ENCODE data around the gene ARMC6. TPM values are rescaled to one million over a fixed set of nuclear protein-coding genes. Genes with fewer than 3 reads are reported as not detected.
"Not testable (repeated sequence)": the region's sequence is repeated elsewhere in the genome, so short reads cannot be mapped to it uniquely, and the experiment has no call there.

The ARMC6 gene
- total RNA-seq, 1 donor from 2014 or later: 34.6 TPM

DNA sequence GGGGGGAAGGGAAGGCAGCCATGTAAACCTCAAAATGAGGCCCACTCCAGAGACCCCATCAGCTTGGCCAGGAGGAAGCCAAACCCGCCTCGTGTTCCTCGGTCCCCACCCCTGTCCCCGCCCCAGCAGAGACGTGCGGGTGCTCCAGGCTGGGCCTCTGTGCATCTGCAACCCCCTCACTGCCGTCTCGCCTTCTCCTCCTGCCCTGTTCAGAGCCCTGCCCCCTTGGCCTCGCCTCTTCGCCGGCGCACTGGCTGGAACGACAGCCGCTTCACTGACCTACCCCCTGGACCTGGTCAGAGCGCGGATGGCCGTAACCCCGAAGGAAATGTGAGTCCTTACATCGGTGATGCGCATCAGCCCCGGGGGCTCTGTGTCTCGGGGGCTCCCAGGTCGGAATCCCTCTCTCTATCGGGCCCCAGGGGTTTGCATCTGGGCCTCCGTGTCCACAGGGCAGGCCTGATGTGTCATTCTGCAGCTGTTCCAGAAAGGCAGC lies 72.7 kb downstream of the ARMC6 start:
- DNase-seq (ENCODE audit: extremely low spot score, unreplicated experiment): no peak
- Mint-ChIP-seq H3K9me3 (no peaks in the 10 kb centered on the region), H3K36me3 (no peaks in the 10 kb centered on the region), H3K4me3 (peak overlapping the region; percentile 89), H3K27ac (peak overlapping the region; percentile 93), H3K4me1 (ENCODE audit: unreplicated experiment) (peaks cover 12% of the 10 kb centered on the region), H3K27me3 (peaks cover 9% of the 10 kb centered on the region)
- TF ChIP-seq, protein P1, sequence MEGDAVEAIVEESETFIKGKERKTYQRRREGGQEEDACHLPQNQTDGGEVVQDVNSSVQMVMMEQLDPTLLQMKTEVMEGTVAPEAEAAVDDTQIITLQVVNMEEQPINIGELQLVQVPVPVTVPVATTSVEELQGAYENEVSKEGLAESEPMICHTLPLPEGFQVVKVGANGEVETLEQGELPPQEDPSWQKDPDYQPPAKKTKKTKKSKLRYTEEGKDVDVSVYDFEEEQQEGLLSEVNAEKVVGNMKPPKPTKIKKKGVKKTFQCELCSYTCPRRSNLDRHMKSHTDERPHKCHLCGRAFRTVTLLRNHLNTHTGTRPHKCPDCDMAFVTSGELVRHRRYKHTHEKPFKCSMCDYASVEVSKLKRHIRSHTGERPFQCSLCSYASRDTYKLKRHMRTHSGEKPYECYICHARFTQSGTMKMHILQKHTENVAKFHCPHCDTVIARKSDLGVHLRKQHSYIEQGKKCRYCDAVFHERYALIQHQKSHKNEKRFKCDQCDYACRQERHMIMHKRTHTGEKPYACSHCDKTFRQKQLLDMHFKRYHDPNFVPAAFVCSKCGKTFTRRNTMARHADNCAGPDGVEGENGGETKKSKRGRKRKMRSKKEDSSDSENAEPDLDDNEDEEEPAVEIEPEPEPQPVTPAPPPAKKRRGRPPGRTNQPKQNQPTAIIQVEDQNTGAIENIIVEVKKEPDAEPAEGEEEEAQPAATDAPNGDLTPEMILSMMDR (conservative IDR thresholded peaks at IDR 0.05): peak; percentile 15

DNA sequence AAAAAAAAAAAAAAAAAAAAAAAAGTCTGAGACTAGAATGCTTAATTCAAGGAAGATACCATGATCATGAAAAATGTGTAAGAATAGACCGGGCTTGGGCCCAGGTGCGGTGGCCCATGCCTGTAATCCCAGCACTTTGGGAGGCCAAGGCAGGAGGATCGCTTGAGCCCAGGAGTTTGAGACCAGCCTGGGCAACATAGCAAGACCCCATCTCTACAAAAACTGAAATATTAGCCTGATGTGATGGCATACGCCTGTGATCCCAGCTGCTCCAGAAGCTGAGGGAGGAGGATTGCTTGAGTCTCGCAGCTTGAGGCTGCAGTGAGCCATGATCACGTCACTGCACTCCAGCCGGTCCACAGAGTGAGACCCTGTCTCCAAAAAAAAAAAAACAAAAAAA lies 73.5 kb downstream of the ARMC6 start:
- H3K27me3 Mint-ChIP-seq: peaks cover 12% of the 10 kb centered on the region
- H3K4me1 Mint-ChIP-seq (ENCODE audit: unreplicated experiment): peaks cover 12% of the 10 kb centered on the region
- H3K27ac Mint-ChIP-seq: peak overlapping the region; percentile 74

GRCh38 chr19:19107654-19108053 lies 74.3 kb downstream of the ARMC6 start:
- H3K27me3 Mint-ChIP-seq: peaks cover 15% of the 10 kb centered on the region
- H3K4me1 Mint-ChIP-seq (ENCODE audit: unreplicated experiment): peaks cover 12% of the 10 kb centered on the region
- peak overlapping the region; percentile 44 for H3K4me3 Mint-ChIP-seq
- H3K36me3 Mint-ChIP-seq: no peaks in the 10 kb centered on the region
- DNase-seq (ENCODE audit: extremely low spot score, unreplicated experiment): no peak
- peak overlapping the region; percentile 74 for H3K27ac Mint-ChIP-seq
- TF ChIP-seq, protein P1 (conservative IDR thresholded peaks at IDR 0.05): no peak
- no peaks in the 10 kb centered on the region for H3K9me3 Mint-ChIP-seq

More for the DNA sequence above, 73.5 kb downstream of the ARMC6 start:
- H3K4me3 Mint-ChIP-seq; H3K36me3 Mint-ChIP-seq; DNase-seq (ENCODE audit: extremely low spot score, unreplicated experiment); H3K9me3 Mint-ChIP-seq: not testable (repeated sequence)

Other genes starting within 250 kb of the ARMC6 start
- 0.12 and 0.43 TPM in 2 replicates for gene COMP, start 242.3 kb upstream of the ARMC6 start, total RNA-seq (ENCODE audit: low replicate concordance)
- 72.1 and 76.5 TPM in 2 replicates for gene UPF1, start 201.6 kb upstream of the ARMC6 start, total RNA-seq (ENCODE audit: low replicate concordance)
- gene CERS1, start 137.4 kb upstream of the ARMC6 start, total RNA-seq (ENCODE audit: low replicate concordance): 6.4 and 14.8 TPM in 2 replicates
- 171 and 213 TPM in 2 replicates for gene COPE, start 114.2 kb upstream of the ARMC6 start, total RNA-seq (ENCODE audit: low replicate concordance)
- 58.3 and 58.5 TPM in 2 replicates for gene DDX49, start 113.9 kb upstream of the ARMC6 start, total RNA-seq (ENCODE audit: low replicate concordance)
- gene HOMER3, start 92.4 kb upstream of the ARMC6 start, total RNA-seq (ENCODE audit: low replicate concordance): 20.8 and 38.6 TPM in 2 replicates
- 58.6 and 123 TPM in 2 replicates for gene SUGP2, start 86 bp upstream of the ARMC6 start, total RNA-seq (ENCODE audit: low replicate concordance)
- 10.0 and 13.4 TPM in 2 replicates for gene SLC25A42, start 30.4 kb downstream of the ARMC6 start, total RNA-seq (ENCODE audit: low replicate concordance)
- 29.1 and 45.2 TPM in 2 replicates for gene TMEM161A, start 104.9 kb downstream of the ARMC6 start, total RNA-seq (ENCODE audit: low replicate concordance)
- gene MEF2B, start 136.7 kb downstream of the ARMC6 start, total RNA-seq (ENCODE audit: low replicate concordance): 1.5 and 1.6 TPM in 2 replicates
- gene BORCS8, start 158.5 kb downstream of the ARMC6 start, total RNA-seq (ENCODE audit: low replicate concordance): 28.8 and 29.1 TPM in 2 replicates
- 79.7 and 103 TPM in 2 replicates for gene RFXANK, start 158.7 kb downstream of the ARMC6 start, total RNA-seq (ENCODE audit: low replicate concordance)
- gene NR2C2AP, start 169.8 kb downstream of the ARMC6 start, total RNA-seq (ENCODE audit: low replicate concordance): 15.2 and 22.9 TPM in 2 replicates
- gene NCAN, start 178.4 kb downstream of the ARMC6 start, total RNA-seq (ENCODE audit: low replicate concordance): 0.07 and 0.80 TPM in 2 replicates
- gene TM6SF2, start 239.7 kb downstream of the ARMC6 start, total RNA-seq (ENCODE audit: low replicate concordance): 5.4 and 6.4 TPM in 2 replicates

Measured in type B pancreatic cell (in vitro differentiated cells).